ENCODE results near the gene PTPRD. TPM values are rescaled to one million over a fixed set of nuclear protein-coding genes. Genes with fewer than 3 reads are reported as not detected.

PTPRD gene
- total and polyA plus RNA-seq, 3 experiments from 2014 or later = 0.02 to 0.04 TPM; not detected in 1

- H3K27me3 ChIP-seq (ENCODE audit: insufficient read depth, low read length, poor library complexity, severe bottlenecking) = no peaks in the 10 kb centered on the region
- POLR2A ChIA-PET = no interaction called here
- H3K4me1 ChIP-seq (ENCODE audit: insufficient read depth, low read length) = no peaks in the 10 kb centered on the region
- no peaks in the 10 kb centered on the region for H3K36me3 ChIP-seq (ENCODE audit: insufficient read depth, low read length)
- Mint-ChIP-seq H3K4me1 (no peaks in the 10 kb centered on the region), H3K4me3 (no peak overlapping the region), H3K36me3 (no peaks in the 10 kb centered on the region), H3K27ac (no peak overlapping the region), H3K9me3 (peaks cover 0 to 9% (median 3%) of the 10 kb centered on the region in 5 donors), H3K27me3 (no peaks in the 10 kb centered on the region)
- DNase-seq = no peak
- H3K9me3 ChIP-seq (ENCODE audit: low read length) = no peaks in the 10 kb centered on the region
- H3K4me3 ChIP-seq (ENCODE audit: low read length) = no peak overlapping the region
- CTCF ChIA-PET = no interaction called here
- H3K27ac ChIP-seq (ENCODE audit: low read depth, low read length) = no peak overlapping the region
These were observed 989.3 kb downstream of the PTPRD start for GRCh38 chr9:9623506-9623905.

- Mint-ChIP-seq H3K9me3 (peaks cover 0 to 7% (median 0%) of the 10 kb centered on the region in 5 donors), H3K27ac (no peak overlapping the region), H3K36me3 (no peaks in the 10 kb centered on the region), H3K4me1 (no peaks in the 10 kb centered on the region), H3K4me3 (no peak overlapping the region), H3K27me3 (no peaks in the 10 kb centered on the region)
- POLR2A ChIA-PET = no interaction called here
- CTCF ChIA-PET = no interaction called here
- no peak for DNase-seq
- no peaks in the 10 kb centered on the region for H3K27me3 ChIP-seq (ENCODE audit: insufficient read depth, low read length, poor library complexity, severe bottlenecking)
- H3K36me3 ChIP-seq (ENCODE audit: insufficient read depth, low read length) = no peaks in the 10 kb centered on the region
- no peak overlapping the region for H3K4me3 ChIP-seq (ENCODE audit: low read length)
- no peaks in the 10 kb centered on the region for H3K9me3 ChIP-seq (ENCODE audit: low read length)
- no peaks in the 10 kb centered on the region for H3K4me1 ChIP-seq (ENCODE audit: insufficient read depth, low read length)
- H3K27ac ChIP-seq (ENCODE audit: low read depth, low read length) = no peak overlapping the region
These were observed 991.4 kb downstream of the PTPRD start for GRCh38 chr9:9621355-9621940.

GRCh38 chr9:9620736-9621135 is 992.1 kb downstream of the PTPRD start:
- H3K9me3 ChIP-seq (ENCODE audit: low read length) = no peaks in the 10 kb centered on the region
- ChIA-PET POLR2A (no interaction called here), CTCF (interaction anchor here (0.7 kb wide), 1 partner anchor 14 kb away, joined by 3 read pairs; no protein-coding TSS in a partner anchor)
- Mint-ChIP-seq H3K4me3 (no peak overlapping the region), H3K27me3 (no peaks in the 10 kb centered on the region), H3K4me1 (no peaks in the 10 kb centered on the region), H3K36me3 (no peaks in the 10 kb centered on the region), H3K9me3 (peaks cover 0 to 7% (median 0%) of the 10 kb centered on the region in 5 donors), H3K27ac (no peak overlapping the region)
- no peaks in the 10 kb centered on the region for H3K27me3 ChIP-seq (ENCODE audit: insufficient read depth, low read length, poor library complexity, severe bottlenecking)
- H3K4me1 ChIP-seq (ENCODE audit: insufficient read depth, low read length) = no peaks in the 10 kb centered on the region
- no peaks in the 10 kb centered on the region for H3K36me3 ChIP-seq (ENCODE audit: insufficient read depth, low read length)
- no peak overlapping the region for H3K4me3 ChIP-seq (ENCODE audit: low read length)
- no peak for DNase-seq
- no peak overlapping the region for H3K27ac ChIP-seq (ENCODE audit: low read depth, low read length)

GRCh38 chr9:9615086-9615485 is 997.7 kb downstream of the PTPRD start:
- Mint-ChIP-seq H3K9me3 (peaks cover 0 to 15% (median 0%) of the 10 kb centered on the region in 5 donors), H3K27ac (no peak overlapping the region), H3K27me3 (no peaks in the 10 kb centered on the region), H3K4me1 (no peaks in the 10 kb centered on the region), H3K36me3 (no peaks in the 10 kb centered on the region), H3K4me3 (no peak overlapping the region)
- H3K4me3 ChIP-seq (ENCODE audit: low read length) = no peak overlapping the region
- no peaks in the 10 kb centered on the region for H3K4me1 ChIP-seq (ENCODE audit: insufficient read depth, low read length)
- ChIA-PET POLR2A (no interaction called here), CTCF (no interaction called here)
- H3K27ac ChIP-seq (ENCODE audit: low read depth, low read length) = no peak overlapping the region
- H3K9me3 ChIP-seq (ENCODE audit: low read length) = no peaks in the 10 kb centered on the region
- no peaks in the 10 kb centered on the region for H3K27me3 ChIP-seq (ENCODE audit: insufficient read depth, low read length, poor library complexity, severe bottlenecking)
- no peaks in the 10 kb centered on the region for H3K36me3 ChIP-seq (ENCODE audit: insufficient read depth, low read length)
- DNase-seq = peak in 1 of 5 donors; percentile 42

GRCh38 chr9:9614607-9615006 is 998.2 kb downstream of the PTPRD start:
- H3K4me3 ChIP-seq (ENCODE audit: low read length) = no peak overlapping the region
- ChIA-PET POLR2A (no interaction called here), CTCF (no interaction called here)
- H3K4me1 ChIP-seq (ENCODE audit: insufficient read depth, low read length) = no peaks in the 10 kb centered on the region
- Mint-ChIP-seq H3K4me1 (no peaks in the 10 kb centered on the region), H3K4me3 (no peak overlapping the region), H3K9me3 (peaks cover 0 to 15% (median 0%) of the 10 kb centered on the region in 5 donors), H3K36me3 (no peaks in the 10 kb centered on the region), H3K27ac (peak overlapping the region in 1 of 8 donors; percentile 60), H3K27me3 (no peaks in the 10 kb centered on the region)
- no peaks in the 10 kb centered on the region for H3K9me3 ChIP-seq (ENCODE audit: low read length)
- no peak overlapping the region for H3K27ac ChIP-seq (ENCODE audit: low read depth, low read length)
- no peak for DNase-seq
- no peaks in the 10 kb centered on the region for H3K27me3 ChIP-seq (ENCODE audit: insufficient read depth, low read length, poor library complexity, severe bottlenecking)
- no peaks in the 10 kb centered on the region for H3K36me3 ChIP-seq (ENCODE audit: insufficient read depth, low read length)

- CTCF ChIA-PET = no interaction called here
- Histone ChIP-seq H3K9me3 (ENCODE audit: low read length) (no peaks in the 10 kb centered on the region), H3K27me3 (ENCODE audit: insufficient read depth, low read length, poor library complexity, severe bottlenecking) (no peaks in the 10 kb centered on the region), H3K4me1 (ENCODE audit: insufficient read depth, low read length) (no peaks in the 10 kb centered on the region), H3K36me3 (ENCODE audit: insufficient read depth, low read length) (no peaks in the 10 kb centered on the region), H3K27ac (ENCODE audit: low read depth, low read length) (no peak overlapping the region), H3K4me3 (ENCODE audit: low read length) (no peak overlapping the region)
- H3K36me3 Mint-ChIP-seq = no peaks in the 10 kb centered on the region
- no peaks in the 10 kb centered on the region for H3K27me3 Mint-ChIP-seq
- DNase-seq = no peak
- H3K9me3 Mint-ChIP-seq = peaks cover 0 to 12% (median 0%) of the 10 kb centered on the region in 5 donors
- H3K27ac Mint-ChIP-seq = no peak overlapping the region
- no peaks in the 10 kb centered on the region for H3K4me1 Mint-ChIP-seq
- H3K4me3 Mint-ChIP-seq = no peak overlapping the region
- POLR2A ChIA-PET = no interaction called here
These were observed 1000.0 kb downstream of the PTPRD start for GRCh38 chr9:9612755-9613154.

GRCh38 chr9:9612270-9612669 is 1000.5 kb downstream of the PTPRD start:
- no peak overlapping the region for H3K27ac ChIP-seq (ENCODE audit: low read depth, low read length)
- H3K4me3 Mint-ChIP-seq = no peak overlapping the region
- no peaks in the 10 kb centered on the region for H3K4me1 ChIP-seq (ENCODE audit: insufficient read depth, low read length)
- no peaks in the 10 kb centered on the region for H3K4me1 Mint-ChIP-seq
- H3K36me3 Mint-ChIP-seq = no peaks in the 10 kb centered on the region
- H3K4me3 ChIP-seq (ENCODE audit: low read length) = no peak overlapping the region
- ChIA-PET POLR2A (no interaction called here), CTCF (no interaction called here)
- H3K9me3 Mint-ChIP-seq = peaks cover 0 to 12% (median 0%) of the 10 kb centered on the region in 5 donors
- no peak overlapping the region for H3K27ac Mint-ChIP-seq
- H3K36me3 ChIP-seq (ENCODE audit: insufficient read depth, low read length) = no peaks in the 10 kb centered on the region
- DNase-seq = no peak
- no peaks in the 10 kb centered on the region for H3K27me3 Mint-ChIP-seq
- H3K9me3 ChIP-seq (ENCODE audit: low read length) = no peaks in the 10 kb centered on the region
- no peaks in the 10 kb centered on the region for H3K27me3 ChIP-seq (ENCODE audit: insufficient read depth, low read length, poor library complexity, severe bottlenecking)

- POLR2A ChIA-PET = no interaction called here
- DNase-seq = no peak
- Histone ChIP-seq H3K27me3 (ENCODE audit: insufficient read depth, low read length, poor library complexity, severe bottlenecking) (no peaks in the 10 kb centered on the region), H3K27ac (ENCODE audit: low read depth, low read length) (no peak overlapping the region), H3K4me3 (ENCODE audit: low read length) (no peak overlapping the region), H3K36me3 (ENCODE audit: insufficient read depth, low read length) (no peaks in the 10 kb centered on the region), H3K9me3 (ENCODE audit: low read length) (no peaks in the 10 kb centered on the region), H3K4me1 (ENCODE audit: insufficient read depth, low read length) (no peaks in the 10 kb centered on the region)
- no peak overlapping the region for H3K4me3 Mint-ChIP-seq
- H3K9me3 Mint-ChIP-seq = peaks cover 0 to 13% (median 2%) of the 10 kb centered on the region in 5 donors
- H3K4me1 Mint-ChIP-seq = no peaks in the 10 kb centered on the region
- H3K27ac Mint-ChIP-seq = no peak overlapping the region
- CTCF ChIA-PET = interaction anchor here (1.0 kb wide), 1 partner anchor 24 kb away, joined by 3 read pairs; no protein-coding TSS in a partner anchor
- no peaks in the 10 kb centered on the region for H3K27me3 Mint-ChIP-seq
- no peaks in the 10 kb centered on the region for H3K36me3 Mint-ChIP-seq
These were observed 1007.1 kb downstream of the PTPRD start for GRCh38 chr9:9605681-9606080.
